ENCODE data around the gene KLHL25. TPM values are rescaled to one million over a fixed set of nuclear protein-coding genes. Genes with fewer than 3 reads are reported as not detected.

KLHL25 gene
- total RNA-seq, 1 donor from 2014 or later, result 11.0 TPM

GRCh38 chr15:85780225-85780985, 14.3 kb downstream of the KLHL25 start:
- Mint-ChIP-seq H3K4me3 (no peak overlapping the region), H3K9me3 (no peaks in the 10 kb centered on the region), H3K4me1 (ENCODE audit: low read depth) (peaks cover 48% of the 10 kb centered on the region), H3K36me3 (ENCODE audit: low read depth) (peaks cover 10% of the 10 kb centered on the region), H3K27me3 (ENCODE audit: insufficient read depth) (no peaks in the 10 kb centered on the region), H3K27ac (peak overlapping the region; percentile 40)
- intact Hi-C loops (cut with micrococcal nuclease), result loop anchor here (10.0 kb wide), 1 partner anchor 466 kb away; no protein-coding TSS in a partner anchor
- no peak for DNase-seq (ENCODE audit: low spot score)

GRCh38 chr15:85779249-85779648, 15.5 kb downstream of the KLHL25 start:
- Mint-ChIP-seq H3K36me3 (ENCODE audit: low read depth) (peaks cover 10% of the 10 kb centered on the region), H3K27ac (no peak overlapping the region), H3K4me1 (ENCODE audit: low read depth) (peaks cover 38% of the 10 kb centered on the region), H3K9me3 (no peaks in the 10 kb centered on the region), H3K27me3 (ENCODE audit: insufficient read depth) (no peaks in the 10 kb centered on the region), H3K4me3 (no peak overlapping the region)
- no peak for DNase-seq (ENCODE audit: low spot score)
- intact Hi-C loops (cut with micrococcal nuclease), result no loop called here

GRCh38 chr15:85778107-85778776, 16.5 kb downstream of the KLHL25 start:
- Mint-ChIP-seq H3K36me3 (ENCODE audit: low read depth) (peaks cover 10% of the 10 kb centered on the region), H3K4me1 (ENCODE audit: low read depth) (peaks cover 33% of the 10 kb centered on the region), H3K9me3 (no peaks in the 10 kb centered on the region), H3K4me3 (no peak overlapping the region), H3K27me3 (ENCODE audit: insufficient read depth) (no peaks in the 10 kb centered on the region), H3K27ac (no peak overlapping the region)
- intact Hi-C loops (cut with micrococcal nuclease), result no loop called here
- DNase-seq (ENCODE audit: low spot score), result no peak

GRCh38 chr15:85777250-85778106, 17.2 kb downstream of the KLHL25 start:
- Mint-ChIP-seq H3K9me3 (no peaks in the 10 kb centered on the region), H3K27me3 (ENCODE audit: insufficient read depth) (no peaks in the 10 kb centered on the region), H3K4me1 (ENCODE audit: low read depth) (peaks cover 29% of the 10 kb centered on the region), H3K27ac (no peak overlapping the region), H3K4me3 (no peak overlapping the region), H3K36me3 (ENCODE audit: low read depth) (peaks cover 10% of the 10 kb centered on the region)
- DNase-seq (ENCODE audit: low spot score), result no peak
- intact Hi-C loops (cut with micrococcal nuclease), result no loop called here

- intact Hi-C loops (cut with micrococcal nuclease), result no loop called here
- no peak overlapping the region for H3K27ac Mint-ChIP-seq
- no peak overlapping the region for H3K4me3 Mint-ChIP-seq
- H3K9me3 Mint-ChIP-seq, result no peaks in the 10 kb centered on the region
- DNase-seq (ENCODE audit: low spot score), result no peak
- peaks cover 2% of the 10 kb centered on the region for H3K4me1 Mint-ChIP-seq (ENCODE audit: low read depth)
- H3K36me3 Mint-ChIP-seq (ENCODE audit: low read depth), result no peaks in the 10 kb centered on the region
- no peaks in the 10 kb centered on the region for H3K27me3 Mint-ChIP-seq (ENCODE audit: insufficient read depth)
Observed at GRCh38 chr15:85773970-85774369, 20.8 kb downstream of the KLHL25 start.

- H3K4me3 Mint-ChIP-seq, result no peak overlapping the region
- intact Hi-C loops (cut with micrococcal nuclease), result no loop called here
- no peaks in the 10 kb centered on the region for H3K27me3 Mint-ChIP-seq (ENCODE audit: insufficient read depth)
- H3K36me3 Mint-ChIP-seq (ENCODE audit: low read depth), result no peaks in the 10 kb centered on the region
- no peaks in the 10 kb centered on the region for H3K4me1 Mint-ChIP-seq (ENCODE audit: low read depth)
- no peak for DNase-seq (ENCODE audit: low spot score)
- H3K27ac Mint-ChIP-seq, result no peak overlapping the region
- H3K9me3 Mint-ChIP-seq, result no peaks in the 10 kb centered on the region
Observed at GRCh38 chr15:85773249-85773648, 21.5 kb downstream of the KLHL25 start.

GRCh38 chr15:85772668-85773067, 22.1 kb downstream of the KLHL25 start:
- H3K27ac Mint-ChIP-seq, result no peak overlapping the region
- H3K36me3 Mint-ChIP-seq (ENCODE audit: low read depth), result no peaks in the 10 kb centered on the region
- H3K9me3 Mint-ChIP-seq, result no peaks in the 10 kb centered on the region

GRCh38 chr15:85771781-85772445, 22.8 kb downstream of the KLHL25 start:
- H3K4me3 Mint-ChIP-seq, result no peak overlapping the region
- H3K9me3 Mint-ChIP-seq, result no peaks in the 10 kb centered on the region
- intact Hi-C loops (cut with micrococcal nuclease), result no loop called here
- no peaks in the 10 kb centered on the region for H3K36me3 Mint-ChIP-seq (ENCODE audit: low read depth)
- H3K4me1 Mint-ChIP-seq (ENCODE audit: low read depth), result no peaks in the 10 kb centered on the region
- no peak overlapping the region for H3K27ac Mint-ChIP-seq
- DNase-seq (ENCODE audit: low spot score), result no peak
- no peaks in the 10 kb centered on the region for H3K27me3 Mint-ChIP-seq (ENCODE audit: insufficient read depth)

More at GRCh38 chr15:85772668-85773067, 22.1 kb downstream of the KLHL25 start:
- DNase-seq (ENCODE audit: low spot score), result no peak
- H3K4me1 Mint-ChIP-seq (ENCODE audit: low read depth), result no peaks in the 10 kb centered on the region
- intact Hi-C loops (cut with micrococcal nuclease), result no loop called here
- no peak overlapping the region for H3K4me3 Mint-ChIP-seq
- no peaks in the 10 kb centered on the region for H3K27me3 Mint-ChIP-seq (ENCODE audit: insufficient read depth)

- no peak for DNase-seq (ENCODE audit: low spot score)
- intact Hi-C loops (cut with micrococcal nuclease), result no loop called here
- Mint-ChIP-seq H3K9me3 (no peaks in the 10 kb centered on the region), H3K27ac (no peak overlapping the region), H3K27me3 (ENCODE audit: insufficient read depth) (no peaks in the 10 kb centered on the region), H3K36me3 (ENCODE audit: low read depth) (no peaks in the 10 kb centered on the region), H3K4me1 (ENCODE audit: low read depth) (no peaks in the 10 kb centered on the region), H3K4me3 (no peak overlapping the region)
Observed at GRCh38 chr15:85771271-85771670, 23.5 kb downstream of the KLHL25 start.

GRCh38 chr15:85770096-85771041, 24.4 kb downstream of the KLHL25 start:
- intact Hi-C loops (cut with micrococcal nuclease), result no loop called here
- Mint-ChIP-seq H3K4me3 (no peak overlapping the region), H3K9me3 (no peaks in the 10 kb centered on the region), H3K27ac (no peak overlapping the region), H3K27me3 (ENCODE audit: insufficient read depth) (no peaks in the 10 kb centered on the region), H3K4me1 (ENCODE audit: low read depth) (no peaks in the 10 kb centered on the region), H3K36me3 (ENCODE audit: low read depth) (no peaks in the 10 kb centered on the region)
- no peak for DNase-seq (ENCODE audit: low spot score)

GRCh38 chr15:85769182-85769900, 25.4 kb downstream of the KLHL25 start:
- H3K4me3 Mint-ChIP-seq, result no peak overlapping the region
- no peak overlapping the region for H3K27ac Mint-ChIP-seq
- DNase-seq (ENCODE audit: low spot score), result no peak
- H3K4me1 Mint-ChIP-seq (ENCODE audit: low read depth), result no peaks in the 10 kb centered on the region
- H3K36me3 Mint-ChIP-seq (ENCODE audit: low read depth), result no peaks in the 10 kb centered on the region
- H3K9me3 Mint-ChIP-seq, result no peaks in the 10 kb centered on the region
- no peaks in the 10 kb centered on the region for H3K27me3 Mint-ChIP-seq (ENCODE audit: insufficient read depth)
- intact Hi-C loops (cut with micrococcal nuclease), result no loop called here
